Peyer's patch (tissue), 4 donors: ENCODE data around the gene GPR160.

ENCODE experiments used
- POLR2A ChIP-seq, 2 donors: fragments of 450-650 bp; IDR thresholded peaks; one replicate each; pipeline ENCODE4 v1.5.1; 2017; ENCODE audit warnings: antibody characterized with exemption in 2 of 2, mild to moderate bottlenecking in 2 of 2, moderate library complexity in 2 of 2
- TF ChIP-seq, protein P1 (sequence below), 6 experiments: fragments of 450-650 bp in 4 of 6; fragments of 200-600 bp in 2 of 6; sonication (generic) in 1 of 6; IDR thresholded peaks; one replicate each; pipeline ENCODE4 v1.5.1; 2017 to 2019; ENCODE audit warnings: antibody characterized with exemption in 6 of 6, mild to moderate bottlenecking in 3 of 6, moderate library complexity in 1 of 6

DNA sequence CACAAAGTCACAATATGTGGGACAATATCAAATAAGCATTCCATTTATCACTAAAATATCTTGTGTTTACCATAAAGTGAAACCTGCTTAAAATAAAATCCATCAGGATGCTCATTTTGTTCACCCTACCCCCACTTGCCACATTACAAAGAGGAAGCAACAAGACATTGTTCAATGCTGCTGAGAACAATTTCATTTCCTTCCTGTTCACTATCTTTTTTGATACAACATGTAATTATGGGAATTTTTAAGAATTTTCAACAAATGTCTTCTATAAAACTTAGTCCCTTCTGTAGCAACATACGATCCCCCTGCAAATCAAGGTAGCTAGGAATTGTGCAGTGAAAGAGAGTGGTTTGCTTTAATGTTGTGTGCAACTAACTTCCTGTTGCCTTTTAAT, 34.9 kb upstream of the GPR160 start:
- TF ChIP-seq, protein P1, sequence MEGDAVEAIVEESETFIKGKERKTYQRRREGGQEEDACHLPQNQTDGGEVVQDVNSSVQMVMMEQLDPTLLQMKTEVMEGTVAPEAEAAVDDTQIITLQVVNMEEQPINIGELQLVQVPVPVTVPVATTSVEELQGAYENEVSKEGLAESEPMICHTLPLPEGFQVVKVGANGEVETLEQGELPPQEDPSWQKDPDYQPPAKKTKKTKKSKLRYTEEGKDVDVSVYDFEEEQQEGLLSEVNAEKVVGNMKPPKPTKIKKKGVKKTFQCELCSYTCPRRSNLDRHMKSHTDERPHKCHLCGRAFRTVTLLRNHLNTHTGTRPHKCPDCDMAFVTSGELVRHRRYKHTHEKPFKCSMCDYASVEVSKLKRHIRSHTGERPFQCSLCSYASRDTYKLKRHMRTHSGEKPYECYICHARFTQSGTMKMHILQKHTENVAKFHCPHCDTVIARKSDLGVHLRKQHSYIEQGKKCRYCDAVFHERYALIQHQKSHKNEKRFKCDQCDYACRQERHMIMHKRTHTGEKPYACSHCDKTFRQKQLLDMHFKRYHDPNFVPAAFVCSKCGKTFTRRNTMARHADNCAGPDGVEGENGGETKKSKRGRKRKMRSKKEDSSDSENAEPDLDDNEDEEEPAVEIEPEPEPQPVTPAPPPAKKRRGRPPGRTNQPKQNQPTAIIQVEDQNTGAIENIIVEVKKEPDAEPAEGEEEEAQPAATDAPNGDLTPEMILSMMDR (IDR thresholded peaks at IDR 0.05), result no peak
- TF ChIP-seq POLR2A (IDR thresholded peaks at IDR 0.05), result no peak
